PFSK-1 (cell line): ENCODE measurements around the gene NDUFAF3.

ENCODE experiments used
- POLR2AphosphoS5 ChIP-seq: IDR thresholded peaks from 2 replicates; pipeline ENCODE4 v1.6.1; 2012; ENCODE audit warnings: low read depth, mild to moderate bottlenecking, control low read depth, low read length, moderate library complexity
- SIN3A ChIP-seq: IDR thresholded peaks from 2 replicates; pipeline ENCODE4 v1.6.1; 2012; ENCODE audit warnings: mild to moderate bottlenecking, low read length, moderate library complexity, borderline replicate concordance; ENCODE audit not compliant: insufficient read depth

DNA sequence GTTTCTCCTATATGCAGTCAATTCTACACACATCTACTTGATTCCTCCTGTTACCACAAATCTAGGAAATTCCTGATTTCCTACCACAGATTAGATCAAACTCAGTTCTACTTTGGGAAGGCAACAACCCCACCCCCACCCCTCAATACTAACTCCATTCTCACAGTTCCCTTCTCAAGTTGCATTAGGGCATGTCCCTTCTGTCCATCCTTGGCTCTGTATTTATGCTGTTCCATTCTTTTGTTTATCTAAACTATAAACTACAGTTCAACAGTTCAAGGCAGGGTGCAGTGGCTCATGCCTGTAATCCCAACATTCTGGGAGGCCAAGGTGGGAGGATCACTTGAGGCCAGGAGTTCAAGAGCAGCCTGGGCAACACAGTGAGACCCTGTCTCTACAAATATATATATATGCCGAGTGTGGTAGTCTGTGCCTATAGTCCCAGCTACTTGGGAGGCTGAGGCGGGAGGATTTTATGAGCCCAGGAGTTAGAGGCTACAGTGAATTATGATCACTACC is 32.5 kb downstream of the NDUFAF3 start:
- no peak for TF ChIP-seq POLR2AphosphoS5
- TF ChIP-seq SIN3A = no peak
